HG03103 (cell line): ENCODE measurements around the gene ALG14.
"Not testable (repeated sequence)": the region's sequence is repeated elsewhere in the genome, so short reads cannot be mapped to it uniquely, and the experiment has no call there.

ENCODE experiments used
- ATAC-seq: cut with Tn5 transposase; IDR thresholded peaks from one replicate; pipeline ENCODE4 v1.9.1; 2021; ENCODE audit warnings: low read depth; ENCODE audit not compliant: unreplicated experiment

The ALG14 gene

GRCh38 chr1:94962409-94963265, 110.1 kb downstream of the ALG14 start:
- peak; percentile 93 for ATAC-seq

GRCh38 chr1:94961988-94962387, 110.8 kb downstream of the ALG14 start:
- no peak for ATAC-seq

GRCh38 chr1:94961582-94961981, 111.2 kb downstream of the ALG14 start:
- ATAC-seq = no peak

DNA sequence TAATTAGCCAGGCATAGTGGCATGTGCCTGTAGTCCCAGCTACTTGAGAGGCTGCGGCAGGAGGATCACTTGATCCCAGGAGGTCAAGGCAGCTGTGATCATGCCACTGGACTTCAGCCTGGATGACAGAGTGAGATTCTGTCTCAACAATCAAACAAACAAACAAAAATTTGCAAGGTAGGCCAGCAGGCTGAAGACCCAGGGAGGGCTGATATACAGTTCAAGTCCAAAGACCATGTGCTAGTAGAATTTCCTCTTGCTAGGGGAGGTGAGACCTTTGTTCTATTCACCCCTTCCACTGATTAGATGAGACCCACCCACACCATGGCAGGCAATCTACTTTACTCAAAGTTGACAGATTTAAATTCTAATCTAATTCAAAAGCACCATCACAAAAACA, 114.7 kb downstream of the ALG14 start:
- ATAC-seq = no peak

DNA sequence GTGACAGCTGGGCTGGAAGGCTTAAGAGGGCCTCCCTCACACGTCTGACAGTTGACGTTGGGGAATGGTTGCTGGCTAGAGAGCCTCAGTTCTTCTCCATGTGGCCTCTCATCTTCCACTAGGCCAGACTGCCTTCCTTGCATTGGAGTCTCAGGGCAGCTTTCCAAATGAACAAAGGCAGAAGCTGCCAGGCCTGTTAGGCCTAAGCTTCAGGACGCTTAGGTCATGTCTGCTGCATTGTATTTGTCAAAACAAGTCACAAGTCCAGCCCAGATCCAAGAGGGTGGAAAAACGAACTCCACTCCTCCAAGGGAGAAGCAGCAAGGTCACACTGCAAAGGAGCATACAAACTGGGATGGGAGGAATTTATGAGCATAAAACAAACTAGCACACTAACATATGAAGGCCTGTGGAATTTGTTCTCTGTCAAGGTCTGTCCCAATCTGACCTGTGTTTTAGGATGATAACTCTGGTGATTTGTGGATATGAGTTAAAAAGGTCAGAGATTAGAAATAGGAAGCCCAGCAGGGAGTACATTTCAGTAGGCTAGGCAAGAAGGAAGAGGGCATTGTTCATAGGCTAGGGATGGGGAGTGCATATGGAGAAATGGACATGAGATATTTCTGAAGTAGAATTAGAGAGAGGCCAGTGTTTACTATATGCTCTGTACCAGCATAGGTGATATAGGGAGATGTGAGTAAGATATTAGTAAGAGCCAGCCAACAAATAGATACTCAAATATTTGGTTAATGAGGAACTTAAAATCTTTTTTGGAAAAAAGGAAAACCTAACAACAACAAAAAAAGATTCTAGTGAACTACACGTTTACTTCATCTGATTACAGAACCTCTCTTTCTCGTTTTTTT, 116.8 kb downstream of the ALG14 start:
- ATAC-seq = no peak

DNA sequence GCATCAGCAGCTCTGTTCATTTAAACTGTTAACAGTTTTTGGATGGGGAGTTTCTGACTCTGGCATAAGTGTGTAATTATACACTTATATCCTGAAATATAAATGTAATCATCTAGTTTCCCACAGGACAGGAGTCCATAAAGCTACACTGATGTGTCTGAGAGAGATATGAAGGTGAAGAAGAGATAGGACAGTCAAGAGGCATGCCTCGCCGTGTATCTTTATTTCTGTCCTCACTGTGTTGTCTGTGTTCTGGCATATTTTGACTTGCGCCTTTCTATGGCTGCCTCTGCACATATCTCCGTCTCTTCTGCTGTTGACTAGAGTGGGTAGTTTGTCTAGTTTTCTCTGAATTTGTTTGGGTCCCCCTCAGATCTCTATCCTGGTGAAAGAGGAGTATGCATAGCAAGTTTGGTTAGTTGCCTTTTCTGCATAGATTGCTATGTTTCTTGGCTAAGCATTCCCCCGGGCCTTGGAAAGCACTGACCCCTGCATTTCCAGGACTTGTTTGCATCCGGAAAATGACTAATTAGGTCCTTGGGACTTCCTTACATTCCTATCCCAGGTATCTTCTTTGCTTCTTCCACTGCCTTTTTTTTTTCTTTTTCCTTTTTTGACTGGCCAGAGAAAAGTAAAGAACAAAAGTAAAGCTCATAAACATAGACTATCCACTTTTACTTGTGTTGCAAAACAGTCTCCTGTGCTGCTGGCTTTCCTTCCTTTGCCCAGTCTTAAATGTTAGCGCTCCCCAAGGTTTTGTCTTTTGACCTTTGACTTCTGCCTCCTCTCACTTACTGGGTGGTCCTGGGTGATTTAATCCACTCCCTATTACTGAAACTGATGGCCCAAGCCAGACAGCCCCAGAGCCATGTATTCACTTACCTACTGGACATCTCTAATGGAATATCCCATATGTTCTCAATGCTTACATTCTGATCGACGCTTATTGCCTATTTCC, 118.2 kb downstream of the ALG14 start:
- no peak for ATAC-seq

DNA sequence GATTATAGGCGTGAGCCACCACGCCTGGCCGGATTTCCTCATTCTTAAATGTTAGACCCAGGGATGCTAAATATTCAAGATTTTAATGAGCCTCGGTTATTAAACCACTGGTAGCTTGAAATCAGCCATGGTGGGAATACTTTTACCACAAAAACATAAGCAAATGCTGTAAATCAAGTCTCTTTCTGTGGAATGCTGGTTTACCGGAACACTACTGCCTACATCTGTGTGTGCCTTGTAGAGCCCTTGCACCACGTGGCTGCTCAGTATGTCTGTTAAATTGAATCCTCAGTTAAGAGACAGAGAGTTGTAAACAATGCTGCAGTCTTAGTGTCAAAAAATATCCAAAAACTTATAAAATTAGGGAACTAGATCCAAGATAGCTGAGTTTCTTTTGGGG, 119.0 kb downstream of the ALG14 start:
- ATAC-seq = no peak

- ATAC-seq = no peak
These were observed 119.6 kb downstream of the ALG14 start for GRCh38 chr1:94953107-94953506.

DNA sequence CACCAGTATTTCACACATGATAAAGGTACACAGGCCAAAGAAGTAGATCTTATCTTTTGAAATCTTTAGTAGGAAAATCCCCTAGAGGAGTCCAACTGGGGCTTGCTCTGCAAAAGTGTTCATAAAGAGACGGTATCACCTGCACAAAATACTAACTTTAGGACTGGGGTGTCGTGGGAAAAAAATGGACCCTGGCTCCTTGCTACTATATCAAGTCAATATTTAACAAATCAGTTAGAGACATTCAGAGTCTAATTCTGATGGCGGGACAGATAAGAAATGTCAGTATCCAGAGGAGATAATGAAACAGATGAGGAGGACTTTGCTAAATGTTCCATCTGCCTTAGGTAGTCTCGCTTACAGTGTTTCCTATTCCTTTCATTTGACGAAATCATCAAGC, 120.2 kb downstream of the ALG14 start:
- no peak for ATAC-seq

GRCh38 chr1:94951509-94952208, 121.1 kb downstream of the ALG14 start:
- ATAC-seq = no peak

- no peak for ATAC-seq
These were observed 121.7 kb downstream of the ALG14 start for GRCh38 chr1:94951046-94951445.

- ATAC-seq = no peak
These were observed 122.8 kb downstream of the ALG14 start for GRCh38 chr1:94949681-94950661.

DNA sequence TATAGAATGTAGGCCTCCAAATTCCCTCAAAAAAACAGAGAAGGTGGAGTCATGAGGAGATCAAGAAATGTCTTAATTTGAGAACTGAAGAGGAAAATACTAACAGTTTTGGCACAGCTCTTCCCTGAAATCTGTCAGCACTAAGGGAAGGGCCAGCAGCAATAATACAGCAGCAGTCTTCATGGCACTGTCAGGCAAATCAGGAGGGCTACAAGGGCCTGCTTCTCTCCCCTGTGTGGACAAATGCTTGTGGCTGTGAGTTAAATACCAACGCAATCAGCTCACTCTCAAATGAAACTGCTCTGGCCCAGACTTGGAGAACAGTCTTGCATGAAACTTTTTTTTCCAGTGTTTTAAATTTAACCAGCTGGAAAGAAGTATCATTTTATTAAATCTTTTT, 125.3 kb downstream of the ALG14 start:
- ATAC-seq = no peak

DNA sequence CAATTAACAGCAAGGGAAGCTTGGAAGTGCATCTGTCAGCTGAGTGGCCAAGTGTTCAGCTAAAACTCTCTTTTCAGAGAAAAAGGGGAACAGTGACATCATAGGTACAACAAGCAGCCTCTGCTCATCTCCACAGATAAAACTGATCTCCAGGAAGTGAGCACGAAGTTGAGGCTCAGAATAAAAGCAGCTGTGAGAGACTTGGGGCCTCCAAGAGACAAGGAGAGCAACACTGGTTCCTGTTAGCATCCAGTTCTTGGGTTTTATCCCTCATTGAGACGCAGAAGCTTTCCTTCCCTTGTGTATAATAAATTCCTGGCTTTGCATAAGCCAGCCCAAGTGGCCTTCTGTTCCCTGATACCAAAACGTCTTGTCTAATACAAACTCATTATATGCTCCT, 125.9 kb downstream of the ALG14 start:
- no peak for ATAC-seq

DNA sequence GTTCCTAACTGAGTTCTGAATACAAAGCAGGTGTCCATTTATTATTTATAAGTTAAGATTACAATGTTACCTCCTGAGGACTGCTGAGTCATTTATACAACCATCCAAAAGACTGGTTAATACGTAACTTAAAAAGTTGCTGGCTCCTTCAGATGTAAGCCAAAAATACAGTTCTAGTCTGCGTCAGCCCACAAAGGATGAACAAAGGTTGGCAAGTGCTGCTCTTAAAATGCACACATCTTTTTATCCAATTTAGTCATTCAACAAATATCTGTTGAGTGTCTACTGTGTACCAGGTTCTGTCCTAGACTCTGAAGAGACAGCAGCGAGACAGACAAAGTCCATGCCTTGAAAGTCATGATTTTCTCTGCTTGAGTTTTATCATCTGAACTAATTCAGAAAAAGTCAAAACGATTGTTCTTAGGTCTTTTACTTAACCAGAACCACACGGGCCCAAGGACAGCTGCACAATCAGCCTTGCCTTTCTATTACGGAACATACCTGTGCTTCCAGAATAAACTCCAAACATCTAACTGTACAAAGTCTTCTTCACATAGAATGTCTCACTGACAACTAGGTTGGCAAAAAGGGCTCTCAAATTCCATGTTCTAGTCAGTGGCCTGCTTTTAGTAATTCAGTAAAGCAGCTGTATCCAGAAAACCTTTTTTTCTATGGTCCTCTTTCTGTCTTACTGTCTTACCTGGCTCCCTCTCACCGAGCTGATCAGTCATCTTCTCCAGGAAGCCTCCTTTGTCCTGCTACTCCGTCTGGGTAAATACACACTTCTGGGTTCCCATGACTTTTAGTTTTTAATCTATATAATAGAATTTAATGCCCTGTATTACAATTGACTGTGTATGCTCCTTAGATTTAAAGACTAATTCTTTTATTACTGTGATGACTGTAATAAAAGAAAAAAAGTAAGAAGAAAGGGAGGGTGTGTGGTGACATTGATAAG, 130.3 kb downstream of the ALG14 start:
- no peak for ATAC-seq

DNA sequence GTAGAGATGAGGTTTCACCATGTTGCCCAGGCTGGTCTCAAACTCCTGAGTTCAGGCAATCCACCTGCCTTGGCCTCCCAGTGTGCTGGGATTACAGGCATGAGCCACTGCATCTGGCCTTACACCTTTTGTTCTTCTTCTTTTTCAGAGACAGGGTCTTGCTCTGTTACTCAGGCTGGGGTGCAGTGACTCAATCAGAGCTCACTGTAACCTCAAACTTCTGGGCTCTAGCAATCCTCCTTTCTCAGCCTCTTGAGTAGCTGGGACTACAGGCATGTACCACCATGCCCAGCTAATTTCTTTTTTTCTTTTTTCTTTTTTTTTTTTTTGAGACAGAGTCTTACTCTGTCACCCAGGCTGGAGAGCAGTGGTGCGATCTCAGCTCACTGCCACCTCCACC, 131.3 kb downstream of the ALG14 start:
- not testable (repeated sequence) for ATAC-seq

GRCh38 chr1:94940738-94941137, 132.0 kb downstream of the ALG14 start:
- ATAC-seq = no peak

DNA sequence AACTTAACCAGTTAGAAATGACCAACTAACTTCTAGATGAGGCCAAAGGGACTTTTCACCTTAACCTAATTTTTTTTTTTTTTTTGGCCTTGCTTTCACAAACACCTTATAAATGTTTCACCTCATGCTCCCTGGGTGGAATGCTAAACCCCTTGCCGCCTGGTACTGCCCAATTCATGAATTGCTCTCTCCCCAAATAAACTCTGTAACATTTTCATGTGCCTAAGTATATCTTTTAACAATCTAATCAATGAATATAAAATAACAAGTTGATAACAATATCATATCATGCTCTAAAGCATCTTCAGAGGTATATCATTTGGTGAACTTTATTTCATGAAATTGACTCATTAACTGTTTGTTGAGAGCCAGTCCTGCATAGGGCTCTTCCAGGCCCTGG, 134.9 kb downstream of the ALG14 start:
- ATAC-seq = no peak
